Activated T-cell treated with anti-CD3 and anti-CD28 coated beads for 48 hours (primary cell): Measurements from ENCODE around the gene ZNF500.

Experiments
- DNase-seq: peaks from one replicate; pipeline ENCODE4 v3.0.0-alpha.2; 2020; ENCODE audit warnings: low read depth

The ZNF500 gene

GRCh38 chr16:4772351-4772750 is 5.4 kb upstream of the ZNF500 start:
- no peak for DNase-seq

GRCh38 chr16:4771646-4772045 is 4.7 kb upstream of the ZNF500 start:
- DNase-seq, result no peak

GRCh38 chr16:4769306-4769638 is 2.3 kb upstream of the ZNF500 start:
- DNase-seq, result no peak

GRCh38 chr16:4768549-4769305 is 1.8 kb upstream of the ZNF500 start:
- peak; percentile 90 for DNase-seq

GRCh38 chr16:4767872-4768548 is 1.0 kb upstream of the ZNF500 start:
- no peak for DNase-seq

- no peak for DNase-seq
Observed at GRCh38 chr16:4765511-4766474, 1.2 kb downstream of the ZNF500 start.

- no peak for DNase-seq
Observed at GRCh38 chr16:4763791-4764190, 3.2 kb downstream of the ZNF500 start.

- no peak for DNase-seq
Observed at GRCh38 chr16:4762205-4762604, 4.8 kb downstream of the ZNF500 start.

- no peak for DNase-seq
Observed at GRCh38 chr16:4760221-4760910, 6.6 kb downstream of the ZNF500 start.

- no peak for DNase-seq
Observed at GRCh38 chr16:4755687-4756086, 11.3 kb downstream of the ZNF500 start.

- DNase-seq, result no peak
Observed at GRCh38 chr16:4754865-4755264, 12.1 kb downstream of the ZNF500 start.

GRCh38 chr16:4753227-4753626 is 13.7 kb downstream of the ZNF500 start:
- DNase-seq, result no peak

GRCh38 chr16:4752351-4753100 is 14.4 kb downstream of the ZNF500 start:
- DNase-seq, result no peak

- DNase-seq, result no peak
Observed at GRCh38 chr16:4750896-4751295, 16.1 kb downstream of the ZNF500 start.

- no peak for DNase-seq
Observed at GRCh38 chr16:4749700-4750257, 17.2 kb downstream of the ZNF500 start.

- DNase-seq, result no peak
Observed at GRCh38 chr16:4748682-4749411, 18.1 kb downstream of the ZNF500 start.

GRCh38 chr16:4747906-4748681 is 18.9 kb downstream of the ZNF500 start:
- no peak for DNase-seq

- no peak for DNase-seq
Observed at GRCh38 chr16:4746991-4747574, 19.9 kb downstream of the ZNF500 start.

- no peak for DNase-seq
Observed at GRCh38 chr16:4746215-4746614, 20.7 kb downstream of the ZNF500 start.
